B cell (primary cell): ENCODE results near the gene PLCXD1. TPM values are rescaled to one million over a fixed set of nuclear protein-coding genes. Genes with fewer than 3 reads are reported as not detected.
"Not testable (repeated sequence)": the region's sequence is repeated elsewhere in the genome, so short reads cannot be mapped to it uniquely, and the experiment has no call there.

Source experiments
- ATAC-seq: fragments of 200-7000 bp; cut with Tn5 transposase; one replicate; pipeline ENCODE4 v1.10.0; 2021; ENCODE audit warnings: low read depth, mild to moderate bottlenecking, moderate number of reproducible peaks, moderate library complexity
- CTCF ChIA-PET: fragments of 350-600 bp; sonication (Branson Sonifier 250); formaldehyde crosslinking; loops from one replicate; lab custom pipeline; 2021; ENCODE audit warnings: antibody characterized with exemption, inconsistent platforms; lab: Charles Lee
- POLR2A ChIA-PET: fragments of 350-600 bp; sonication (Branson Sonifier 250); formaldehyde crosslinking; loops from one replicate; lab custom pipeline; 2021; ENCODE audit warnings: antibody characterized with exemption; lab: Charles Lee
- DNase-seq: peaks from one replicate; pipeline ENCODE4 v3.0.0; 2013
- H2AFZ ChIP-seq: 2 replicates; pipeline ENCODE4 v1.6.1; 2012; ENCODE audit warnings: mild to moderate bottlenecking, low read depth, low read length; ENCODE audit not compliant: insufficient read depth, poor library complexity, severe bottlenecking
- H3K27ac ChIP-seq, 2 donors: 1 replicate in 1 of 2; 2 replicates in 1 of 2; pipeline ENCODE4 v1.5.1; 2012 to 2013; ENCODE audit warnings: low read length in 2 of 2, mild to moderate bottlenecking in 2 of 2, moderate library complexity in 1 of 2
- H3K27me3 ChIP-seq, 4 experiments: fragments of 200-600 bp in 1 of 4; sonication (generic) in 1 of 4; replicated peaks in 1 of 4; 1 replicate in 2 of 4; 2 replicates in 2 of 4; pipeline versions ENCODE4 v1.6.1 to v1.7.0; 2013 to 2016; ENCODE audit warnings: low read length in 3 of 4, mild to moderate bottlenecking in 2 of 4, mixed read lengths in 1 of 4, moderate library complexity in 1 of 4; ENCODE audit not compliant: insufficient read depth in 4 of 4, control insufficient read depth in 3 of 4; ENCODE audit errors: control extremely low read depth in 1 of 4
- H3K36me3 ChIP-seq, 2 experiments: replicated peaks in 1 of 2; 1 replicate in 1 of 2; 2 replicates in 1 of 2; pipeline versions ENCODE4 v1.6.1 to v1.7.1; 2013; ENCODE audit warnings: low read length in 1 of 2; ENCODE audit not compliant: insufficient read depth in 2 of 2, control insufficient read depth in 1 of 2; ENCODE audit errors: control extremely low read depth in 1 of 2, extremely low read depth in 1 of 2
- H3K4me1 ChIP-seq, 2 donors: fragments of 200-600 bp in 1 of 2; sonication (generic) in 1 of 2; 1 replicate in 1 of 2; 2 replicates in 1 of 2; pipeline versions ENCODE4 v1.5.1 to v1.6.1; 2013 to 2017; ENCODE audit warnings: low read length in 2 of 2; ENCODE audit not compliant: control insufficient read depth in 2 of 2, insufficient read depth in 2 of 2
- H3K4me2 ChIP-seq: replicated peaks from 2 replicates; pipeline ENCODE3; 2012; ENCODE audit warnings: mild to moderate bottlenecking, low read depth, low read length; ENCODE audit not compliant: poor library complexity, severe bottlenecking
- H3K4me3 ChIP-seq, 5 experiments: fragments of 200-600 bp in 1 of 5; sonication (generic) in 1 of 5; 1 replicate in 3 of 5; 2 replicates in 2 of 5; pipeline versions ENCODE4 v1.5.1 to v1.7.0; 2011 to 2016; ENCODE audit warnings: low read length in 4 of 5, mild to moderate bottlenecking in 4 of 5, low read depth in 2 of 5, control low read depth in 1 of 5, moderate library complexity in 1 of 5; ENCODE audit not compliant: insufficient read depth in 1 of 5; ENCODE audit errors: control extremely low read depth in 1 of 5, extremely low read depth in 1 of 5
- H3K79me2 ChIP-seq: fragments of 200-600 bp; sonication (generic); one replicate; pipeline ENCODE4 v1.6.0; 2016; ENCODE audit warnings: low read length; ENCODE audit not compliant: control insufficient read depth, insufficient read depth
- H3K9ac ChIP-seq: fragments of 200-600 bp; sonication (generic); 2 replicates; pipeline ENCODE4 v1.6.1; 2017; ENCODE audit warnings: mild to moderate bottlenecking, low read length, moderate library complexity
- H3K9me3 ChIP-seq, 3 donors: one replicate each; pipeline versions ENCODE4 v1.6.1 to v1.7.1; 2013; ENCODE audit warnings: low read length in 2 of 3; ENCODE audit not compliant: control insufficient read depth in 2 of 3, insufficient read depth in 1 of 3; ENCODE audit errors: control extremely low read depth in 1 of 3
- H4K20me1 ChIP-seq: 2 replicates; pipeline ENCODE4 v1.6.0; 2012; ENCODE audit warnings: mild to moderate bottlenecking, low read length; ENCODE audit not compliant: insufficient read depth, control insufficient read depth, poor library complexity, severe bottlenecking
- H3K27ac Mint-ChIP-seq: one replicate; pipeline ENCODE4 v1.8.0; 2021; ENCODE audit warnings: mixed read lengths
- H3K27me3 Mint-ChIP-seq: one replicate; pipeline ENCODE4 v1.8.0; 2021; ENCODE audit warnings: mixed read lengths
- H3K4me1 Mint-ChIP-seq: one replicate; pipeline ENCODE4 v1.8.0; 2021; ENCODE audit warnings: mixed read lengths
- H3K4me3 Mint-ChIP-seq: one replicate; pipeline ENCODE4 v1.8.0; 2021; ENCODE audit warnings: mixed read lengths
- H3K9me3 Mint-ChIP-seq: one replicate; pipeline ENCODE4 v1.8.0; 2022; ENCODE audit warnings: mixed read lengths; ENCODE audit not compliant: insufficient read depth
- CTCF ChIP-seq: fragments of 200-600 bp; IDR thresholded peaks from one replicate; pipeline ENCODE4 v1.8.0; 2022; ENCODE audit warnings: antibody characterized with exemption, mild to moderate bottlenecking
- EZH2 ChIP-seq: IDR thresholded peaks from 2 replicates; pipeline ENCODE4 v1.6.1; 2012; ENCODE audit warnings: borderline replicate concordance, low read depth, mild to moderate bottlenecking, moderate library complexity, low read length; ENCODE audit not compliant: insufficient read depth, poor library complexity, severe bottlenecking
- WGBS: methylation state at CpG from one replicate; pipeline ENCODE4 v1.1.5; 2013; ENCODE audit warnings: missing lambda C conversion rate; ENCODE audit not compliant: insufficient coverage; 5-methylcytosine and 5-hydroxymethylcytosine counted together
- intact Hi-C: fragments of 100-400 bp; cut with micrococcal nuclease; formaldehyde crosslinking; loops from one replicate; pipeline ENCODE4 v1.10.0; 2022
- polyA minus RNA-seq: library from RNA; depleted of rRNA, polyadenylated mRNA; stranded (reverse); fragments of >200 nt; gene quantifications from 2 replicates; pipeline ENCODE4 v1.2.3, GENCODE V29; 2012
- polyA plus RNA-seq: library from polyadenylated mRNA; depleted of rRNA; stranded (reverse); fragments of >200 nt; gene quantifications from 2 replicates; pipeline ENCODE4 v1.2.3, GENCODE V29; 2012
- total RNA-seq, 2 donors: library from RNA; stranded (reverse); fragments of 120-200 nt in 1 of 2; gene quantifications; 1 replicate in 1 of 2; 2 replicates in 1 of 2; pipeline versions ENCODE4 v1.2.3 to v1.2.4, GENCODE V29; 2013 to 2022

PLCXD1 gene
- total RNA-seq: 35.0 and 38.5 TPM in 2 replicates
- total RNA-seq (2013): 15.0 TPM
- 30.4 and 57.5 TPM in 2 replicates for polyA plus RNA-seq
- 14.0 and 27.3 TPM in 2 replicates for polyA minus RNA-seq

DNA sequence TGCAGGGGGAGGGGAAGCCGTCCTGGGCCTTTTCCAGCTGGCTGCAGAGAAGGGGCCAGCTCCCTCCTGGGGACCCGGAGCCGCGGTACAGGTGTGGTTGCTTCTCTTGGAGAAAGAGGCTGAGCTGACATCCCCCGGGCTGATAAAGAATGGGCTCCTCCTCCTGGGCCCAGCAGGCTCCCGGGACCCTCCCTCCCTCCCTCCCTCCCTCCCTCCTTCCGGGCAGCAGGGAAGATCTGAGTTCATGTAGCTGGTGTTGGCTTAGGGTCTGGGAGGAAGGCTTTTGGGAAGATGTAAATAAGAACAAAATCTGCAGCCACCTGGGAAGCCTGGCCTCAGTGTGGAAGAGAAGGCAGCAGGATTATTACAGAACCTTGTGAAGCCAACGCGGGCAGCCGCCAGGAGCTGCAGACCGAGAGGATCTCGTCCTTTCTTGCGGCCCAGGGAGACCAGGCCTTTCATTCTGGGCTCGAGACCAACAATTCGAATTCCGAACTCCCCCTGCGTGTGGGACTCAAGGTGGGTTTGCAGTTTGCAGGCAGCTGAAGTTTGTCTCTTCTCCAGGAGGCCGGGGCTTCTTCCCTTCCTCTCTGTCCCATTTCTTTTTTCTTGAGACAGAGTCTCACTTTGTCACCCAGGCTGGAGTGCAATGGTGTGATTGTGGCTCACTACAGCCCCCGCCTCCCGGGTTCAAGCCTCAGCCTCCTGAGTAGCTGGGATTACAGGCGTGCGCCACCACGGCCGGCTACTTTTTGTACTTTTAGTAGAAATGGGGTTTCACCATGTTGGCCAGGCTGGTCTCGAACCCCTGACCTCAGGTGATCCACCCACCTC, at the start of gene PLCXD1:
PLCXD1 (plus strand) TSS at position 216 of the 834 bp plus-strand sequence. CDS start 2,807 bp downstream, outside the sequence.
- peak within 1 kb of the TSS; percentile 67 for H3K27ac Mint-ChIP-seq
- Histone ChIP-seq H3K4me2 (no peak within 1 kb of the TSS), H3K79me2 (no peaks in the 10 kb centered on the region), H3K4me1 (peaks cover 7 to 14% of the 10 kb centered on the region in 2 donors), H3K36me3 (peaks cover 2 to 4% of the 10 kb centered on the region in 2 experiments), H3K9me3 (no peaks in the 10 kb centered on the region), H3K27ac (no peak within 1 kb of the TSS), H3K27me3 (peaks cover 0 to 10% (median 0%) of the 10 kb centered on the region in 4 experiments), H4K20me1 (no peaks in the 10 kb centered on the region), H2AFZ (peak within 1 kb of the TSS; percentile 46), H3K9ac (no peak within 1 kb of the TSS), H3K4me3 (no peak within 1 kb of the TSS)
- DNase-seq (no peak), ATAC-seq (no peak)
- ChIA-PET POLR2A (no interaction called here), CTCF (no interaction called here)
- peaks cover 29% of the 10 kb centered on the region for H3K4me1 Mint-ChIP-seq
- no peaks in the 10 kb centered on the region for H3K9me3 Mint-ChIP-seq
- WGBS: 81% methylated on average over 15 of the region's 25 CpGs
- peak within 1 kb of the TSS; percentile 80 for H3K4me3 Mint-ChIP-seq
- intact Hi-C loops: no loop called here
- TF ChIP-seq EZH2 (no peak), CTCF (no peak)
- no peaks in the 10 kb centered on the region for H3K27me3 Mint-ChIP-seq

- H3K79me2 ChIP-seq, H3K4me1 ChIP-seq, POLR2A ChIA-PET, H4K20me1 ChIP-seq, H3K9me3 ChIP-seq, H3K4me3 ChIP-seq, H3K27ac ChIP-seq, H3K36me3 ChIP-seq, intact Hi-C loops, H3K9me3 Mint-ChIP-seq, H3K27me3 ChIP-seq, H3K27ac Mint-ChIP-seq, H3K9ac ChIP-seq, H3K4me1 Mint-ChIP-seq, CTCF ChIA-PET, DNase-seq, H3K27me3 Mint-ChIP-seq, H3K4me3 Mint-ChIP-seq, H3K4me2 ChIP-seq, H2AFZ ChIP-seq: not testable (repeated sequence)
- no CpG with 5 or more reads among the region's 45 CpGs for WGBS
- peak; percentile 95 for ATAC-seq
These were observed 49.4 kb upstream of the PLCXD1 start for GRCh38 chrX:231637-232277.

DNA sequence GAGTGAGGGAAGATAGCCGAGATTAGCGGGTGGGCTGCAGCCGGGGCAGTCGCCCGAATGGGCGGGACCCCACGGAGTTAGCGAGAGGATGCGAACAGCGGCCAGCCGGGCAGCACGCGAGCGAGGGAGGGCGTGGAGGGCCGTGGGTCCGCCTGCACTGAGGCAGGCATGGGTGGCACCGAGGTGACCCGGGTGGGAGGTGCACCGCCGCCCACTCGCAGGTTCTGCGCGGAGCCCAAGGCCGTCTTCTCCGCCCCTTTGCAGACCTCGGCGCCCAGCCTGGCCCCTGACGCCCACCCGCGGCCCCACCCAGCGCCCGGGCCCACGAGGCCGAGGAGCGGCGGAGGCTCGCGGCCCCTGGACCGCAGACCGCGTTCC, 48.9 kb upstream of the PLCXD1 start:
- H3K4me3 ChIP-seq, DNase-seq, POLR2A ChIA-PET, H3K4me1 ChIP-seq, H3K27me3 ChIP-seq, H3K9me3 ChIP-seq, H3K27ac Mint-ChIP-seq, H4K20me1 ChIP-seq, H3K36me3 ChIP-seq, H3K79me2 ChIP-seq, H3K4me2 ChIP-seq, CTCF ChIA-PET, H3K9me3 Mint-ChIP-seq, H3K27me3 Mint-ChIP-seq, H3K9ac ChIP-seq, H3K4me1 Mint-ChIP-seq, H2AFZ ChIP-seq, H3K4me3 Mint-ChIP-seq, H3K27ac ChIP-seq, intact Hi-C loops: not testable (repeated sequence)
- no CpG with 5 or more reads among the region's 42 CpGs for WGBS
- peak; percentile 15 for ATAC-seq
